ENCODE data around the gene CNOT4.

- TF ChIP-seq CTCF (IDR thresholded peaks at IDR 0.05), result no peak
- no peak for TF ChIP-seq POLR2A (IDR thresholded peaks at IDR 0.05)
Observed at GRCh38 chr7:135523146-135523545, 13.2 kb upstream of the CNOT4 start.
